HFF-Myc (cell line): ENCODE data around the gene POLR2L.

ENCODE experiments used
- DNase-seq: peaks from one replicate; pipeline ENCODE4 v3.0.0-alpha.2; 2011; ENCODE audit warnings: low read depth; ENCODE audit errors: extremely low read depth
- H3K4me3 ChIP-seq: replicated peaks from 2 replicates; pipeline ENCODE4 v1.5.1; 2011; ENCODE audit warnings: low read depth, mild to moderate bottlenecking, control low read depth, low read length
- CTCF ChIP-seq: IDR thresholded peaks from 2 replicates; pipeline ENCODE4 v1.5.1; 2012; ENCODE audit warnings: mild to moderate bottlenecking, low read depth, low read length, control low read depth; ENCODE audit errors: missing control alignments

Gene POLR2L

GRCh38 chr11:820655-821511, 21.4 kb downstream of the POLR2L start:
- H3K4me3 ChIP-seq = peak overlapping the region; percentile 60
- no peak for DNase-seq
- TF ChIP-seq CTCF = no peak

- peak overlapping the region; percentile 60 for H3K4me3 ChIP-seq
- no peak for TF ChIP-seq CTCF
- no peak for DNase-seq
Measured at GRCh38 chr11:819943-820649, 22.2 kb downstream of the POLR2L start.

GRCh38 chr11:819129-819931, 23.0 kb downstream of the POLR2L start:
- no peak for DNase-seq
- H3K4me3 ChIP-seq = peak overlapping the region; percentile 60
- TF ChIP-seq CTCF = no peak

- peak within 1 kb of the TSS; percentile 60 for H3K4me3 ChIP-seq
- DNase-seq = no peak
- TF ChIP-seq CTCF = no peak
Measured at GRCh38 chr11:818396-819128, 23.8 kb downstream of the POLR2L start, which contains the start of gene PNPLA2. Gene PNPLA2 (plus strand): TSS chr11:818914. CDS start chr11:819719, 805 bp downstream.

- DNase-seq = no peak
- no peak overlapping the region for H3K4me3 ChIP-seq
- no peak for TF ChIP-seq CTCF
Measured at GRCh38 chr11:816433-816779, 25.9 kb downstream of the POLR2L start.
